K562 (cell line): ENCODE results near the gene SPATS1. TPM values are rescaled to one million over a fixed set of nuclear protein-coding genes. Genes with fewer than 3 reads are reported as not detected.

Source experiments
- BCL6 ChIP-seq: fragments of 250-450 bp; sonication (Bioruptor Pico); IDR thresholded peaks from 2 replicates; pipeline ENCODE4 v1.4.0; 2020
- BCOR ChIP-seq: fragments of 450-650 bp; IDR thresholded peaks from 2 replicates; pipeline ENCODE4 v1.6.1; 2016
- CBX5 ChIP-seq: IDR thresholded peaks from 2 replicates; pipeline ENCODE4 v1.6.1; 2014; ENCODE audit warnings: low read depth, borderline replicate concordance
- CHD2 ChIP-seq: IDR thresholded peaks from 2 replicates; pipeline ENCODE4 v1.6.1; 2011; ENCODE audit warnings: low read depth, low read length
- CTCF ChIP-seq, 3 experiments: IDR thresholded peaks in 2 of 3; conservative IDR thresholded peaks in 1 of 3; 2 replicates each; pipeline ENCODE4 v1.5.1; 2011 to 2012; ENCODE audit warnings: low read length in 3 of 3, mild to moderate bottlenecking in 3 of 3, control low read depth in 2 of 3, improper control_type of control experiment in 1 of 3, inconsistent platforms in 1 of 3, low read depth in 1 of 3, mixed read lengths in 1 of 3, moderate library complexity in 1 of 3; ENCODE audit not compliant: insufficient read depth in 2 of 3
- HDGF ChIP-seq: fragments of 450-650 bp; IDR thresholded peaks from 2 replicates; pipeline ENCODE4 v1.6.1; 2016
- HNRNPH1 ChIP-seq: fragments of 200-400 bp; formaldehyde crosslinking; optimal IDR thresholded peaks from 2 replicates; pipeline ENCODE3; 2017; ENCODE audit warnings: low read depth, mild to moderate bottlenecking, low read length, moderate library complexity
- IRF2 ChIP-seq: sonication (generic); formaldehyde crosslinking; IDR thresholded peaks from 2 replicates; pipeline ENCODE4 v1.8.1; 2022; ENCODE audit warnings: mild to moderate bottlenecking, missing genetic modification reagents
- KAT7 ChIP-seq: sonication (generic); formaldehyde crosslinking; IDR thresholded peaks from 2 replicates; pipeline ENCODE4 v1.8.0; 2022; ENCODE audit warnings: missing genetic modification reagents, mild to moderate bottlenecking, borderline replicate concordance
- KAT8 ChIP-seq: fragments of 450-650 bp; IDR thresholded peaks from 2 replicates; pipeline ENCODE4 v1.6.1; 2016; ENCODE audit warnings: low read depth, mild to moderate bottlenecking
- KDM5B ChIP-seq: fragments of 200-600 bp; sonication (generic); IDR thresholded peaks from 2 replicates; pipeline ENCODE4 v1.6.1; 2012; ENCODE audit warnings: low read depth, mild to moderate bottlenecking, moderate library complexity, low read length, control low read depth, inconsistent platforms; ENCODE audit not compliant: insufficient replicate concordance
- MXD1 ChIP-seq: fragments of 250-450 bp; sonication (Bioruptor Pico); IDR thresholded peaks from 2 replicates; pipeline ENCODE4 v1.8.0; 2021; ENCODE audit warnings: borderline replicate concordance, mild to moderate bottlenecking, moderate library complexity; ENCODE audit not compliant: poor library complexity, severe bottlenecking
- NCOA2 ChIP-seq, 2 experiments: fragments of 450-650 bp; IDR thresholded peaks; 2 replicates each; pipeline ENCODE4 v1.6.1; 2018; ENCODE audit warnings: mild to moderate bottlenecking in 2 of 2, moderate library complexity in 1 of 2; ENCODE audit not compliant: partially characterized antibody in 2 of 2
- NONO ChIP-seq, 2 experiments: fragments of 200-400 bp in 1 of 2; fragments of 450-650 bp in 1 of 2; formaldehyde crosslinking in 1 of 2; IDR thresholded peaks; 2 replicates each; pipeline ENCODE4 v1.6.1; 2017; ENCODE audit warnings: low read depth in 2 of 2, mild to moderate bottlenecking in 2 of 2, moderate library complexity in 2 of 2, low read length in 1 of 2
- RBM22 ChIP-seq: fragments of 200-400 bp; formaldehyde crosslinking; IDR thresholded peaks from 2 replicates; pipeline ENCODE4 v1.6.1; 2018; ENCODE audit warnings: low read length, low read depth; ENCODE audit not compliant: poor library complexity, severe bottlenecking
- SNIP1 ChIP-seq: fragments of 450-650 bp; IDR thresholded peaks from 2 replicates; pipeline ENCODE4 v1.7.1; 2017; ENCODE audit warnings: low read depth, mild to moderate bottlenecking
- SPI1 ChIP-seq: IDR thresholded peaks from 2 replicates; pipeline ENCODE4 v1.6.1; 2011; ENCODE audit warnings: low read depth, low read length, control low read depth, borderline replicate concordance
- TAF9B ChIP-seq: fragments of 450-650 bp; IDR thresholded peaks from 2 replicates; pipeline ENCODE4 v1.6.1; 2018; ENCODE audit warnings: mild to moderate bottlenecking; ENCODE audit not compliant: partially characterized antibody
- TAL1 ChIP-seq: fragments of 450-650 bp; IDR thresholded peaks from 2 replicates; pipeline ENCODE4 v1.6.1; 2016; ENCODE audit warnings: mild to moderate bottlenecking
- TRIM24 ChIP-seq, 2 experiments: fragments of 450-650 bp; IDR thresholded peaks; 2 replicates each; pipeline ENCODE4 v1.6.1; 2016
- ZBTB17 ChIP-seq: fragments of 450-650 bp; formaldehyde crosslinking; IDR thresholded peaks from 2 replicates; pipeline ENCODE4 v1.4.0; 2020; ENCODE audit warnings: mild to moderate bottlenecking
- ZKSCAN8 ChIP-seq: fragments of 200-800 bp; sonication (Bioruptor generic); IDR thresholded peaks from 2 replicates; pipeline ENCODE4 v1.6.1; 2016; ENCODE audit warnings: missing genetic modification characterization, missing compliant biosample characterization
- ZNF707 ChIP-seq: fragments of 250-450 bp; sonication (Bioruptor Pico); conservative IDR thresholded peaks from 2 replicates; pipeline ENCODE4 v1.8.0; 2022; ENCODE audit warnings: inconsistent platforms, mild to moderate bottlenecking, moderate library complexity
- ZNF740 ChIP-seq, 3 experiments: fragments of 200-800 bp in 1 of 3; sonication (Bioruptor generic) in 1 of 3; sonication (generic) in 1 of 3; formaldehyde crosslinking in 1 of 3; IDR thresholded peaks; 2 replicates each; pipeline versions ENCODE4 v1.6.1 to v1.8.0; 2016 to 2022; ENCODE audit warnings: mild to moderate bottlenecking in 2 of 3, missing compliant biosample characterization in 2 of 3, missing genetic modification characterization in 2 of 3, missing genetic modification reagents in 1 of 3
- ZNF766 ChIP-seq: fragments of 200-800 bp; sonication (Bioruptor generic); conservative IDR thresholded peaks from 2 replicates; pipeline ENCODE4 v1.6.1; 2016; ENCODE audit warnings: missing genetic modification characterization, missing compliant biosample characterization
- polyA plus RNA-seq, 8 experiments: library from polyadenylated mRNA; depleted of rRNA in 4 of 8; stranded (reverse) in 5 of 8; unstranded in 3 of 8; fragments of >200 nt; fragmentation: Nextera tagmentation in 2 of 8; fragmentation: Illumina TruSeq in 1 of 8; extraction: Ambion mirVana in 2 of 8; extraction: Trizol in 1 of 8; gene quantifications; 2 replicates each; pipeline versions ENCODE4 v1.2.1 to v1.2.3, GENCODE V29; 2011 to 2014; ENCODE audit warnings: inconsistent platforms in 1 of 8, missing spikeins in 1 of 8
- total RNA-seq, 7 experiments: library from RNA; depleted of rRNA in 6 of 7; stranded (reverse); fragments of >200 nt in 6 of 7; fragmentation: Illumina TruSeq in 2 of 7; extraction: Trizol in 2 of 7; gene quantifications; 2 replicates each; pipeline versions ENCODE4 v1.2.1 to v1.2.3, GENCODE V29; 2011 to 2021; ENCODE audit warnings: low replicate concordance in 1 of 7

SPATS1 gene
- total and polyA plus RNA-seq, 9 of the 15 experiments (the other 6 are each of a cell fraction or from before 2014, with no cell fraction given) = not detected

GRCh38 chr6:44387346-44388134 lies 45.1 kb downstream of the SPATS1 start, which contains the start of gene CDC5L (continued):
- peak; percentile 84; the same call in 1 of the 2 replicates for TF ChIP-seq KAT7 (CRISPR knock-in tag)
- TF ChIP-seq CHD2 = peak; percentile 99
- peak; percentile 86 for TF ChIP-seq ZBTB17 (CRISPR knock-in tag)
- TF ChIP-seq TAF9B = peak; percentile 71
- peak; percentile 86 for TF ChIP-seq KDM5B
- TF ChIP-seq ZKSCAN8 (CRISPR knock-in tag) = no peak; the same call in 1 of the 2 replicates
- TF ChIP-seq TRIM24 (IDR thresholded peaks at IDR 0.05) = no peak
- TF ChIP-seq BCL6 (CRISPR knock-in tag) = no peak
- no peak for TF ChIP-seq BCOR
- TF ChIP-seq HNRNPH1 = no peak
- TF ChIP-seq RBM22 = no peak
- TF ChIP-seq ZNF766 (CRISPR knock-in tag) = peak; percentile 83; the same call in 1 of the 2 replicates
- no peak for TF ChIP-seq CBX5
- TF ChIP-seq TAL1 = no peak
- TF ChIP-seq HDGF = no peak
- TF ChIP-seq SNIP1 = no peak
- no peak for TF ChIP-seq KAT8
- TF ChIP-seq SPI1 = peak; percentile 81
- TF ChIP-seq ZNF707 (CRISPR knock-in tag) = no peak
- no peak for TF ChIP-seq IRF2
- peak in 1 of 3 experiments; percentile 47; a peak in 2 of 6 replicates for TF ChIP-seq CTCF (IDR thresholded peaks at IDR 0.05 in 2 of 3, conservative IDR thresholded peaks at IDR 0.05 in 1 of 3; ENCODE audit: insufficient read depth in 2 of 3, low read depth in 1 of 3, low read length in 3 of 3)
- no peak for TF ChIP-seq NCOA2 (IDR thresholded peaks at IDR 0.05; ENCODE audit: partially characterized antibody in 2 of 2)
- 0 out of 4 replicates have a peak, but pooled peaks of 1 of the 2 experiments have one; percentile 23 for TF ChIP-seq NONO (IDR thresholded peaks at IDR 0.05; ENCODE audit: low read depth in 2 of 2, low read length in 1 of 2)
- peak; percentile 87 for TF ChIP-seq ZNF740 (CRISPR knock-in tag; IDR thresholded peaks at IDR 0.05)
- TF ChIP-seq ZNF740 (tag; IDR thresholded peaks at IDR 0.05) = no peak; a peak in 1 of 4 replicates
- TF ChIP-seq MXD1 (CRISPR knock-in tag) = no peak
